Measurements from ENCODE around the gene VAPB. TPM values are rescaled to one million over a fixed set of nuclear protein-coding genes. Genes with fewer than 3 reads are reported as not detected.

VAPB gene
- total RNA-seq, 1 experiment from 2014 or later: 51.1 TPM

DNA sequence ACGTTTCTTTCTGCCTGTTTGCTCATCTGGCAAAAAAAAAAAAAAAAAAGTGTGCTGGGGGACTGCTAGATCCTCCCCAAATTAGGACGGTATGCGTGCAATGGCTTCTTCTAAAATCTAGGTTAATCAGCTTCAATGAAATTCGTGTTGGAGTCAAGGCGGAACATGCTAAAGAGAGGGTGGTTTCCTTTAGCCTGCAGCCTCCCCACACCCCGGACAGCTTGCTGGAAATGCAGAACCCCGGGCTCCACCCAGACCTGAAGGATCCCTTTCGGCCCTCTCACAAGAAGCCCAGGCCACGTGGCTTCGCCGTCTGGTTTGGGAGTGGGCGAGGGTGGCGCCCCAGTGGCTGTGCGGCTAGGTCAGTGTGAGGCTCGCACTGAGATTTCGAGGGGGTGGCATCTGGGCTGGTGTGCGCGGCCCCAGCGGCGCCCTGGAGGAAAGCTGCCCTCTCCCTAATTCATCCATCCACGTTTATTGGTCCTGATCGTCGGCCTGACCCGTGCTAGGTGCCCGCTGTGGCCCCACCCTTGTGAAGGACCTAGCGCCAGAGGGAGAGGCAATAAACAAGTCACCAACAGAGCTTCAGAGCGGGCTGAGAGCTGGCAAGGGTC lies 77.2 kb downstream of the VAPB start:
- no peaks in the 10 kb centered on the region for H3K4me1 ChIP-seq (ENCODE audit: control insufficient read depth in 1 of 2, insufficient read depth in 2 of 2, low read length in 2 of 2)
- H3K27me3 ChIP-seq (ENCODE audit: insufficient read depth, low read length): no peaks in the 10 kb centered on the region
- no peaks in the 10 kb centered on the region for H3K79me2 ChIP-seq (ENCODE audit: insufficient read depth, low read length)
- ATAC-seq (no peak), DNase-seq (ENCODE audit: low read depth, low spot score) (no peak)
- no peaks in the 10 kb centered on the region for H3K9me3 ChIP-seq (ENCODE audit: control insufficient read depth in 1 of 2, insufficient read depth in 1 of 2, low read depth in 1 of 2, low read length in 2 of 2)
- no peak overlapping the region for H2AFZ ChIP-seq (ENCODE audit: low read depth, low read length, poor library complexity, severe bottlenecking)
- RAD21 ChIA-PET (ENCODE audit: low non-redundant PET in 1 of 2, low total read pairs in 2 of 2, uncharacterized antibody in 2 of 2, unreplicated experiment in 2 of 2): no interaction called here
- CTCF ChIA-PET: no interaction called here
- no peaks in the 10 kb centered on the region for H3K36me3 ChIP-seq (ENCODE audit: control insufficient read depth in 1 of 2, insufficient read depth in 2 of 2, low read length in 2 of 2)
- no peak overlapping the region for H3K4me3 ChIP-seq (replicated peaks in 1 of 2; ENCODE audit: low read depth in 1 of 2, low read length in 2 of 2)
- no peak overlapping the region for H3K4me2 ChIP-seq (ENCODE audit: low read length)
- no TSS peak for BruUV-seq (replicated peaks)
- intact Hi-C loops (cut with micrococcal nuclease): no loop called here
- POLR2A ChIA-PET: no interaction called here
- no peak overlapping the region for H3K27ac ChIP-seq (ENCODE audit: low read depth, low read length)
- H3K9ac ChIP-seq (ENCODE audit: low read length): no peak overlapping the region
- no peaks in the 10 kb centered on the region for H3K9me2 ChIP-seq (ENCODE audit: insufficient read depth)
- TF ChIP-seq SIN3A (IDR thresholded peaks at IDR 0.05; ENCODE audit: low read depth): no peak
- TF ChIP-seq, protein P1, sequence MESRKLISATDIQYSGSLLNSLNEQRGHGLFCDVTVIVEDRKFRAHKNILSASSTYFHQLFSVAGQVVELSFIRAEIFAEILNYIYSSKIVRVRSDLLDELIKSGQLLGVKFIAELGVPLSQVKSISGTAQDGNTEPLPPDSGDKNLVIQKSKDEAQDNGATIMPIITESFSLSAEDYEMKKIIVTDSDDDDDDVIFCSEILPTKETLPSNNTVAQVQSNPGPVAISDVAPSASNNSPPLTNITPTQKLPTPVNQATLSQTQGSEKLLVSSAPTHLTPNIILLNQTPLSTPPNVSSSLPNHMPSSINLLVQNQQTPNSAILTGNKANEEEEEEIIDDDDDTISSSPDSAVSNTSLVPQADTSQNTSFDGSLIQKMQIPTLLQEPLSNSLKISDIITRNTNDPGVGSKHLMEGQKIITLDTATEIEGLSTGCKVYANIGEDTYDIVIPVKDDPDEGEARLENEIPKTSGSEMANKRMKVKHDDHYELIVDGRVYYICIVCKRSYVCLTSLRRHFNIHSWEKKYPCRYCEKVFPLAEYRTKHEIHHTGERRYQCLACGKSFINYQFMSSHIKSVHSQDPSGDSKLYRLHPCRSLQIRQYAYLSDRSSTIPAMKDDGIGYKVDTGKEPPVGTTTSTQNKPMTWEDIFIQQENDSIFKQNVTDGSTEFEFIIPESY (IDR thresholded peaks at IDR 0.05; ENCODE audit: extremely low read depth, insufficient replicate concordance, low read length): no peak
- TF ChIP-seq, protein P2, sequence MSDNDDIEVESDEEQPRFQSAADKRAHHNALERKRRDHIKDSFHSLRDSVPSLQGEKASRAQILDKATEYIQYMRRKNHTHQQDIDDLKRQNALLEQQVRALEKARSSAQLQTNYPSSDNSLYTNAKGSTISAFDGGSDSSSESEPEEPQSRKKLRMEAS (IDR thresholded peaks at IDR 0.05): no peak
- TF ChIP-seq ELF1 (IDR thresholded peaks at IDR 0.05; ENCODE audit: borderline replicate concordance, low read depth): no peak
- no peak for TF ChIP-seq SP1 (IDR thresholded peaks at IDR 0.05; ENCODE audit: low read depth)
- no peak for TF ChIP-seq RAD21 (IDR thresholded peaks at IDR 0.05; ENCODE audit: low read depth)
- TF ChIP-seq, protein P3, sequence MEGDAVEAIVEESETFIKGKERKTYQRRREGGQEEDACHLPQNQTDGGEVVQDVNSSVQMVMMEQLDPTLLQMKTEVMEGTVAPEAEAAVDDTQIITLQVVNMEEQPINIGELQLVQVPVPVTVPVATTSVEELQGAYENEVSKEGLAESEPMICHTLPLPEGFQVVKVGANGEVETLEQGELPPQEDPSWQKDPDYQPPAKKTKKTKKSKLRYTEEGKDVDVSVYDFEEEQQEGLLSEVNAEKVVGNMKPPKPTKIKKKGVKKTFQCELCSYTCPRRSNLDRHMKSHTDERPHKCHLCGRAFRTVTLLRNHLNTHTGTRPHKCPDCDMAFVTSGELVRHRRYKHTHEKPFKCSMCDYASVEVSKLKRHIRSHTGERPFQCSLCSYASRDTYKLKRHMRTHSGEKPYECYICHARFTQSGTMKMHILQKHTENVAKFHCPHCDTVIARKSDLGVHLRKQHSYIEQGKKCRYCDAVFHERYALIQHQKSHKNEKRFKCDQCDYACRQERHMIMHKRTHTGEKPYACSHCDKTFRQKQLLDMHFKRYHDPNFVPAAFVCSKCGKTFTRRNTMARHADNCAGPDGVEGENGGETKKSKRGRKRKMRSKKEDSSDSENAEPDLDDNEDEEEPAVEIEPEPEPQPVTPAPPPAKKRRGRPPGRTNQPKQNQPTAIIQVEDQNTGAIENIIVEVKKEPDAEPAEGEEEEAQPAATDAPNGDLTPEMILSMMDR (IDR thresholded peaks at IDR 0.05 in 2 of 3, conservative IDR thresholded peaks at IDR 0.05 in 1 of 3; ENCODE audit: borderline replicate concordance in 1 of 3, insufficient read depth in 1 of 3, low read depth in 2 of 3, low read length in 2 of 3): no peak
- TF ChIP-seq SRF (IDR thresholded peaks at IDR 0.05; ENCODE audit: low read depth): no peak
- TF ChIP-seq YY1 (IDR thresholded peaks at IDR 0.05; ENCODE audit: extremely low read depth, insufficient replicate concordance, low read depth, low read length): no peak
- no peak for TF ChIP-seq CBX3 (IDR thresholded peaks at IDR 0.05; ENCODE audit: low read depth)
- no peak for TF ChIP-seq EGR1 (IDR thresholded peaks at IDR 0.05; ENCODE audit: low read depth)
- TF ChIP-seq, protein P4, sequence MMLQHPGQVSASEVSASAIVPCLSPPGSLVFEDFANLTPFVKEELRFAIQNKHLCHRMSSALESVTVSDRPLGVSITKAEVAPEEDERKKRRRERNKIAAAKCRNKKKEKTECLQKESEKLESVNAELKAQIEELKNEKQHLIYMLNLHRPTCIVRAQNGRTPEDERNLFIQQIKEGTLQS (IDR thresholded peaks at IDR 0.05): no peak
- no peak for TF ChIP-seq ZNF274 (IDR thresholded peaks at IDR 0.05; ENCODE audit: low read depth, low read length)
- no peak for TF ChIP-seq POLR2AphosphoS5 (IDR thresholded peaks at IDR 0.05; ENCODE audit: low read depth, low read length)
- TF ChIP-seq JUND (IDR thresholded peaks at IDR 0.05): no peak
- TF ChIP-seq TCF7L2 (IDR thresholded peaks at IDR 0.05; ENCODE audit: borderline replicate concordance, extremely low read depth, insufficient read depth, insufficient read length): no peak
- TF ChIP-seq EZH2phosphoT487 (IDR thresholded peaks at IDR 0.05; ENCODE audit: borderline replicate concordance): no peak
- H4K20me1 ChIP-seq (ENCODE audit: insufficient read depth): no peaks in the 10 kb centered on the region
